Femur (tissue), 1 donor: ENCODE results near the gene INCA1.
A peak's percentile ranks its signal among the peaks of the same experiment; 100 is the strongest.

Source experiments
- DNase-seq: peaks from one replicate; pipeline ENCODE4 v3.0.0-alpha.2; 2017

Gene INCA1

GRCh38 chr17:4969551-4970173, 27.7 kb downstream of the INCA1 start:
- DNase-seq: no peak

- peak; percentile 38 for DNase-seq
Observed at GRCh38 chr17:4969047-4969550, 28.2 kb downstream of the INCA1 start.

- DNase-seq: no peak
Observed at GRCh38 chr17:4968486-4969046, 28.8 kb downstream of the INCA1 start.

- DNase-seq: peak; percentile 98
Observed at GRCh38 chr17:4967539-4968485, 29.5 kb downstream of the INCA1 start, which contains the start of gene SPAG7. SPAG7 (minus strand) TSS chr17:4967817; CDS start chr17:4967804, 13 bp downstream.

- DNase-seq: peak; percentile 100
Observed at GRCh38 chr17:4966844-4967538, 30.3 kb downstream of the INCA1 start.

GRCh38 chr17:4965311-4965986, 31.9 kb downstream of the INCA1 start:
- DNase-seq: peak; percentile 16

GRCh38 chr17:4960279-4960922, 36.9 kb downstream of the INCA1 start:
- no peak for DNase-seq

- DNase-seq: no peak
Observed at GRCh38 chr17:4959261-4959965, 37.9 kb downstream of the INCA1 start.

- no peak for DNase-seq
Observed at GRCh38 chr17:4958102-4958501, 39.2 kb downstream of the INCA1 start.

- no peak for DNase-seq
Observed at GRCh38 chr17:4956493-4957061, 40.7 kb downstream of the INCA1 start.

- DNase-seq: peak; percentile 18
Observed at GRCh38 chr17:4955091-4955490, 42.2 kb downstream of the INCA1 start.

GRCh38 chr17:4953451-4953961, 43.8 kb downstream of the INCA1 start:
- peak; percentile 82 for DNase-seq

GRCh38 chr17:4951486-4951885, 45.8 kb downstream of the INCA1 start:
- no peak for DNase-seq

GRCh38 chr17:4950746-4951204, 46.5 kb downstream of the INCA1 start, which contains the start of gene ENO3:
ENO3 (plus strand) TSS chr17:4951119; CDS start chr17:4951830, 711 bp downstream.
- peak; percentile 72 for DNase-seq

- peak; percentile 74 for DNase-seq
Observed at GRCh38 chr17:4950075-4950745, 47.1 kb downstream of the INCA1 start.

- DNase-seq: peak; percentile 79
Observed at GRCh38 chr17:4949321-4950074, 47.8 kb downstream of the INCA1 start.

GRCh38 chr17:4948931-4949320, 48.4 kb downstream of the INCA1 start:
- peak; percentile 93 for DNase-seq

- DNase-seq: peak; percentile 95
Observed at GRCh38 chr17:4948166-4948930, 49.0 kb downstream of the INCA1 start, which contains the start of gene PFN1. PFN1 (minus strand) TSS chr17:4948530; CDS start chr17:4948394, 136 bp downstream.
